ENCODE results near the gene PLEKHG5.
"Not testable (repeated sequence)": the region's sequence is repeated elsewhere in the genome, so short reads cannot be mapped to it uniquely, and the experiment has no call there.

PLEKHG5 gene

GRCh38 chr1:6497867-6498575 lies 6.6 kb upstream of the PLEKHG5 start:
- peak overlapping the region in 9 of 21 experiments; percentile 4 to 67 (median 39) for H3K27ac ChIP-seq
- H3K4me3 ChIP-seq: peak overlapping the region; percentile 42 to 58 (median 45)

- Histone ChIP-seq H3K4me3 (peak overlapping the region; percentile 42 to 58 (median 45)), H3K27ac (peak overlapping the region in 15 of 21 experiments; percentile 9 to 75 (median 57))
Measured at GRCh38 chr1:6497215-6497866, 5.9 kb upstream of the PLEKHG5 start.

GRCh38 chr1:6496890-6497214 lies 5.4 kb upstream of the PLEKHG5 start:
- peak overlapping the region; percentile 36 to 58 (median 45) for H3K4me3 ChIP-seq
- H3K27ac ChIP-seq: peak overlapping the region in 15 of 21 experiments; percentile 9 to 75 (median 57)

GRCh38 chr1:6496365-6496721 lies 4.9 kb upstream of the PLEKHG5 start:
- peak overlapping the region in 8 of 21 experiments; percentile 7 to 67 (median 42) for H3K27ac ChIP-seq
- peak overlapping the region; percentile 36 to 58 (median 45) for H3K4me3 ChIP-seq

GRCh38 chr1:6495540-6496364 lies 4.3 kb upstream of the PLEKHG5 start:
- Histone ChIP-seq H3K4me3 (peak overlapping the region in 4 of 7 experiments; percentile 44 to 58 (median 50)), H3K27ac (peak overlapping the region in 5 of 21 experiments; percentile 1 to 67 (median 38))

GRCh38 chr1:6495041-6495441 lies 3.6 kb upstream of the PLEKHG5 start:
- H3K27ac ChIP-seq: peak overlapping the region in 2 of 21 experiments; percentile 1 to 28
- no peak overlapping the region for H3K4me3 ChIP-seq

GRCh38 chr1:6494627-6495026 lies 3.2 kb upstream of the PLEKHG5 start:
- H3K4me3 ChIP-seq: no peak overlapping the region
- peak overlapping the region in 1 of 21 experiments; percentile 28 for H3K27ac ChIP-seq

- peak overlapping the region in 1 of 21 experiments; percentile 10 for H3K27ac ChIP-seq
- not testable (repeated sequence) for H3K4me3 ChIP-seq
Measured at GRCh38 chr1:6493834-6494223, 2.4 kb upstream of the PLEKHG5 start.

- peak overlapping the region in 18 of 21 experiments; percentile 2 to 98 (median 77) for H3K27ac ChIP-seq
- no peak overlapping the region for H3K4me3 ChIP-seq
Measured at GRCh38 chr1:6491966-6492365, 499 bp upstream of the PLEKHG5 start.

- Histone ChIP-seq H3K4me3 (peak overlapping the region; percentile 40 to 62 (median 50)), H3K27ac (peak overlapping the region; percentile 54 to 98 (median 88))
Measured at GRCh38 chr1:6491081-6491449, 402 bp downstream of the PLEKHG5 start.

GRCh38 chr1:6490181-6491080 lies 1.0 kb downstream of the PLEKHG5 start:
- Histone ChIP-seq H3K27ac (peak overlapping the region; percentile 54 to 98 (median 88)), H3K4me3 (peak overlapping the region; percentile 40 to 62 (median 50))

- Histone ChIP-seq H3K27ac (peak overlapping the region; percentile 76 to 98 (median 88)), H3K4me3 (peak overlapping the region; percentile 40 to 62 (median 50))
Measured at GRCh38 chr1:6489799-6490180, 1.7 kb downstream of the PLEKHG5 start.

- Histone ChIP-seq H3K4me3 (peak overlapping the region; percentile 40 to 62 (median 50)), H3K27ac (peak overlapping the region; percentile 76 to 98 (median 88))
Measured at GRCh38 chr1:6489383-6489765, 2.1 kb downstream of the PLEKHG5 start.

- peak overlapping the region in 4 of 7 experiments; percentile 40 to 62 (median 51) for H3K4me3 ChIP-seq
- H3K27ac ChIP-seq: peak overlapping the region; percentile 7 to 98 (median 88)
Measured at GRCh38 chr1:6488602-6489382, 2.7 kb downstream of the PLEKHG5 start.

- Histone ChIP-seq H3K4me3 (no peak overlapping the region), H3K27ac (peak overlapping the region in 19 of 21 experiments; percentile 76 to 98 (median 88))
Measured at GRCh38 chr1:6487804-6488484, 3.5 kb downstream of the PLEKHG5 start.

- H3K27ac ChIP-seq: peak overlapping the region in 15 of 21 experiments; percentile 42 to 91 (median 80)
- peak overlapping the region in 5 of 7 experiments; percentile 28 to 50 (median 39) for H3K4me3 ChIP-seq
Measured at GRCh38 chr1:6486433-6487011, 4.9 kb downstream of the PLEKHG5 start.
